GM12874 (cell line): ENCODE data around the gene SLC28A2.

Experiments
- TF ChIP-seq, protein P1 (sequence below): IDR thresholded peaks from 2 replicates; pipeline ENCODE4 v1.5.1; 2011; ENCODE audit warnings: low read depth, mild to moderate bottlenecking, control low read depth, low read length, moderate library complexity; ENCODE audit not compliant: insufficient read depth

The SLC28A2 gene

DNA sequence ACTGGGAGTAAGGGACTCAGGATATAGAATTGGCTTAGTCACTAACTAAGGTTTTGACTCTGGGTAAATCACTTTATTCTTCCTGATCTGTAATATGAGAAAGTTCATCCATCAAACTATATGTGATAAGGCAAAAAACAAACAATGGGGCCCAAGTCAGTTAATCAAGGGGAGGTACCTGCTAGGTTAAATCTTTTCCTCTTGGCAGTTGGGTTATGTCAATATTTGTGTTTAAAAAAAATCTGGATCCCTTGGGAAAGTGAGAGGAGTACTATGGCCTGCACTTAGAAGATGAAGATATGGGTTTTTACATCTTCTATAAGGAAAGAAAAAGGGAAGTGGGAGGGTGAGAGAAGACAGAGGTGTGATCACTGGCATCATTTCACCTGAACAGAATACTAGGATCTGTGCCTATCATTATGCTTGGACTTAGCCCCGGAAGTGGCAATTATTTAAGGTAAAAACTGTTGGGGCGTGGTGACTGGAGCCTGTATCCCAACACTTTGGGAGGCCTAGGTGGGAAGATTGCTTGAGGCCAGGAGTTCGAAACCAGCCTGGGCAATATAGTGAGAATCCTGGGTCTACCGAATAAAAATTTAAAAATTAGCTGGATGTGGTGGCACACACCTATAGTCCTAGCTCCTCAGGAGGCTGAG, 2.8 kb upstream of the SLC28A2 start:
- TF ChIP-seq, protein P1, sequence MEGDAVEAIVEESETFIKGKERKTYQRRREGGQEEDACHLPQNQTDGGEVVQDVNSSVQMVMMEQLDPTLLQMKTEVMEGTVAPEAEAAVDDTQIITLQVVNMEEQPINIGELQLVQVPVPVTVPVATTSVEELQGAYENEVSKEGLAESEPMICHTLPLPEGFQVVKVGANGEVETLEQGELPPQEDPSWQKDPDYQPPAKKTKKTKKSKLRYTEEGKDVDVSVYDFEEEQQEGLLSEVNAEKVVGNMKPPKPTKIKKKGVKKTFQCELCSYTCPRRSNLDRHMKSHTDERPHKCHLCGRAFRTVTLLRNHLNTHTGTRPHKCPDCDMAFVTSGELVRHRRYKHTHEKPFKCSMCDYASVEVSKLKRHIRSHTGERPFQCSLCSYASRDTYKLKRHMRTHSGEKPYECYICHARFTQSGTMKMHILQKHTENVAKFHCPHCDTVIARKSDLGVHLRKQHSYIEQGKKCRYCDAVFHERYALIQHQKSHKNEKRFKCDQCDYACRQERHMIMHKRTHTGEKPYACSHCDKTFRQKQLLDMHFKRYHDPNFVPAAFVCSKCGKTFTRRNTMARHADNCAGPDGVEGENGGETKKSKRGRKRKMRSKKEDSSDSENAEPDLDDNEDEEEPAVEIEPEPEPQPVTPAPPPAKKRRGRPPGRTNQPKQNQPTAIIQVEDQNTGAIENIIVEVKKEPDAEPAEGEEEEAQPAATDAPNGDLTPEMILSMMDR: no peak

DNA sequence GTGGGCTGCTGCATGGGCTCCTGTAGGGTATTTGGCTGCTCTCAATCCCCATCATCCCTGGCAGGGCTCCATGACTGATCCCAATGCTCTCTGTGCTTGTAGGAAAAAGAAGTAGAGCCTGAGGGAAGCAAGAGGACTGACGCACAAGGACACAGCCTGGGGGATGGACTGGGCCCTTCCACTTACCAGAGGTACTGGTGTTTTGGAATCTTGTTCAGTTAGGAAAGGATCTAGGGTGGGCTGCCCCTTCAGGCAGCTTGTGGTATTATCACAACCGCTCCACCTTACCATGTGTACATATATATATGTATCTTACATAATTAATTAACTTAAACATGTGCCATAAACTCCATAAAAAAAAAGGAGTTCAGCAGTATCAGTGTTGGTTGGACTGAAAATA, 1.3 kb downstream of the SLC28A2 start:
- TF ChIP-seq, protein P1: peak; percentile 24; the same call in 1 of the 2 replicates

DNA sequence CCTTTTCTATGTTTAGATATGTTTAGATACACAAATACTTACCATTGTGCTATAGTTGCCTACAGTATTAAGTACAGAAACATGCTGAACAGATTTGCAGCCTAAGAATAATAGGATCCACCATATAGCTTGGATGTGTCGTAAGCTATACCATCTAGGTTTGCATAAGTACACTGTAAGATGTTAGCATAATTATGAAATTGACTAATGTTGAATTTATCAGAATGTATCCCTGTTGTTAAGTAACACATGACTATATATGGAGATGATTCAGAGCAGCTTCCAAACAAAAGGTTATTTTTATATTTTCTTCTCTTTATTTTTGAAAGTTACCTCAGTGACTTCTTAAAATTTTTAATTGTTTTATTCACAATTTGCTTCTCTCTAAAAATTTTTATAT, 2.4 kb downstream of the SLC28A2 start:
- TF ChIP-seq, protein P1: no peak

DNA sequence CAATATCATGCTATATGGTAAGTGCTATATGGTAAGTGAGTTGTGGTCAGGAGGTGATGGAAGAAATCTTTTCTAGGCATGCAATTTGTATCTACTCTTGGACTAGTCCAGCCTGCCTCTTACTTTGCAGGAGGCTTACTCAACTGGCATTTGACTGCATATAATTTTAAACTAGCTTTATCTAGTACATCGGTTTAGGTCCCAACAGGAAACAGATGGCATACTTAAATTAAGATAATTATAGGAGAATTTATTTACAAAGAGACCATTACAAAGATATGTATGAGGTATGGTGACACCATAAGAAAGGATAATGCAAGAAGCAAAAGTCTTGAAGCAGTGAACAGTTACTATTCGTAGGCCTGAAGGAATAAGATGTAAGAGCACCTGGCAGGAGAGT, 7.8 kb downstream of the SLC28A2 start:
- TF ChIP-seq, protein P1: no peak

DNA sequence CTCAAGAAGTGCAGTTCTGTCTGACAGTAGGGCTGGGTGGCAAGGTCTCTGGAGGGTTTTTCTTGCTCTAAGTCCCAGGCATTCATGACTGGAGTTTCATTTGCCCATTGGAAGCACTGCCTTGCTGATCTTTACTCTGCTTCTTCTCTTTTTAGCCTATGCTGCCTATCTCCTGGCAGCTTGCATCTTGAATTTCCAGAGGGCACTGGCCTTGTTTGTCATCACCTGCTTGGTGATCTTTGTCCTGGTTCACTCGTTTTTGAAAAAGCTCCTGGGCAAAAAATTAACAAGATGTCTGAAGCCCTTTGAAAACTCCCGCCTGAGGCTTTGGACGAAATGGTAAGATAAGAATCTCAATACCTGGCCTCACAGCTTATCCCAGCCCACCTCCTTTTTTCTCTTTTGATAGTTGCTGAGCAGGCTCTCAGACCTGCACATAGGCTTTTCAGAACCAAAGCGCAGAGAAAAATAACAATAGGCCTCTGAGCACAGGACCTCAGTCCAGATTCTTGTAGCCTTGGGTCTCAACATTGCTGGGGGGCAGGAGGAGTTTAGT, 10.9 kb downstream of the SLC28A2 start:
- TF ChIP-seq, protein P1: no peak

DNA sequence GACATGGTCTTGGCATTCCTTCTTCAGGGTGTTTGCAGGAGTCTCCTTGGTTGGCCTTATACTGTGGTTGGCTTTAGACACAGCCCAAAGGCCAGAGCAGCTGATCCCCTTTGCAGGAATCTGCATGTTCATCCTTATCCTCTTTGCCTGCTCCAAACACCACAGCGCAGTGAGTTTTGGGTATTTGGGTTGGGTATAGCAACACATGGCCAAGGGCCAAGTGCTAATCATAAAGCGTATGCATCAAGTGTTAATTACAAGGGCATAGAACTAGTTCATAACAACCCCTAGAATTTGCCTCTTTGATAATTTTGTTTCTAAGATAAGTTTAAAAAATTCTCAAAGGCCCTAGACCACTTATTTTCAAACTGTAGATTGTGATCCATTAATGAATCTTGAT, 11.8 kb downstream of the SLC28A2 start:
- TF ChIP-seq, protein P1: no peak

DNA sequence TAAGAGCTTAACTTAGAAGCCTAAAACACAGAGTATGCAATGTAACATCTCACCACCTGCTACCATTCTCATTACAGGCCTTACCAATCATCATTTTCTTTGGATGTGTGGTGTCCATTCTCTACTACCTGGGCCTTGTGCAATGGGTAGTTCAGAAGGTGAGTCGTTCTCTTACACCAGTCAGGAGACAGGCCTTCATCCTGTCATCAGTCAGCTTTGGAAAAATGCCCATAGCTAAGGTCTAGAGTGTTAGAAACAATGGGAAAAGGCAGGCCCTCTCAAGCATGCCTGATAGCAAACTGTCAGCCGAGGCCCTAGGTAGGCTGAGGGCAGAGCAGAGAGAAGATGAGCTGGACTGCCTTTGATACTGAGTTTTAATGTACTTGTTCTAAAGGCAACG, 13.5 kb downstream of the SLC28A2 start:
- TF ChIP-seq, protein P1: no peak
